SK-N-SH (cell line): ENCODE data around the gene MGAT5. TPM values are rescaled to one million over a fixed set of nuclear protein-coding genes. Genes with fewer than 3 reads are reported as not detected.

ENCODE experiments used
- CTCF ChIA-PET: fragments of 300-600, 350-600 bp; formaldehyde crosslinking; extraction: SDS; loops from one replicate; lab custom pipeline; 2021; lab: Yijun Ruan, JAX
- POLR2A ChIA-PET: fragments of 350-600 bp; sonication (Branson Sonifier 250); formaldehyde crosslinking; extraction: SDS; loops from one replicate; lab custom pipeline; 2020; ENCODE audit warnings: antibody characterized with exemption, inconsistent platforms; lab: Yijun Ruan, JAX
- DNase-seq: peaks from one replicate; pipeline ENCODE4 v3.0.0; 2012
- H2AFZ ChIP-seq: fragments of 200-600 bp; sonication (generic); 2 replicates; pipeline ENCODE4 v1.8.1; 2016; ENCODE audit warnings: antibody characterized with exemption, mild to moderate bottlenecking, low read depth
- H3F3A ChIP-seq: fragments of 200-600 bp; sonication (generic); replicated peaks from 2 replicates; pipeline ENCODE3; 2016; ENCODE audit warnings: antibody characterized with exemption, mild to moderate bottlenecking; ENCODE audit not compliant: insufficient read depth
- H3K27ac ChIP-seq, 2 experiments: fragments of 200-500 bp in 1 of 2; fragments of 200-600 bp in 1 of 2; sonication (Bioruptor generic) in 1 of 2; sonication (generic), shearing (Covaris generic) in 1 of 2; 2 replicates each; pipeline versions ENCODE4 v1.5.1 to v1.6.1; 2014 to 2016; ENCODE audit warnings: low read depth in 2 of 2, inconsistent platforms in 1 of 2, low read length in 1 of 2, mild to moderate bottlenecking in 1 of 2, mixed read lengths in 1 of 2
- H3K27me3 ChIP-seq: fragments of 200-600 bp; sonication (generic), shearing (Covaris generic); 2 replicates; pipeline ENCODE4 v1.6.1; 2016; ENCODE audit warnings: mixed run types; ENCODE audit not compliant: insufficient read depth
- H3K36me3 ChIP-seq, 2 experiments: fragments of 200-500 bp in 1 of 2; fragments of 200-600 bp in 1 of 2; sonication (Bioruptor generic) in 1 of 2; sonication (generic) in 1 of 2; replicated peaks in 1 of 2; 2 replicates each; pipeline versions ENCODE3 to v1.5.1; 2014 to 2016; ENCODE audit warnings: low read length in 1 of 2, mild to moderate bottlenecking in 1 of 2; ENCODE audit not compliant: insufficient read depth in 2 of 2, control insufficient read depth in 1 of 2
- H3K4me1 ChIP-seq, 2 experiments: fragments of 200-500 bp in 1 of 2; fragments of 200-600 bp in 1 of 2; sonication (Bioruptor generic) in 1 of 2; sonication (generic), shearing (Covaris generic) in 1 of 2; 2 replicates each; pipeline versions ENCODE4 v1.5.1 to v1.6.1; 2014 to 2016; ENCODE audit warnings: low read depth in 1 of 2, low read length in 1 of 2, mixed run types in 1 of 2; ENCODE audit not compliant: insufficient read depth in 2 of 2, control insufficient read depth in 1 of 2
- H3K4me2 ChIP-seq: fragments of 200-600 bp; sonication (generic), shearing (Covaris generic); 2 replicates; pipeline ENCODE4 v1.6.1; 2017; ENCODE audit warnings: mixed run types
- H3K4me3 ChIP-seq, 2 experiments: fragments of 200-500 bp in 1 of 2; fragments of 200-600 bp in 1 of 2; sonication (Bioruptor generic) in 1 of 2; sonication (generic), shearing (Covaris generic) in 1 of 2; 2 replicates each; pipeline versions ENCODE4 v1.5.1 to v1.8.1; 2014 to 2016; ENCODE audit warnings: low read depth in 2 of 2, inconsistent platforms in 1 of 2, low read length in 1 of 2, mild to moderate bottlenecking in 1 of 2, mixed read lengths in 1 of 2, moderate library complexity in 1 of 2
- H3K79me2 ChIP-seq: fragments of 200-600 bp; sonication (generic); 2 replicates; pipeline ENCODE4 v1.8.1; 2017; ENCODE audit warnings: mild to moderate bottlenecking; ENCODE audit not compliant: insufficient read depth
- H3K9ac ChIP-seq: fragments of 200-600 bp; sonication (generic); 2 replicates; pipeline ENCODE4 v1.6.1; 2017; ENCODE audit warnings: mixed run types
- H3K9me2 ChIP-seq: fragments of 200-600 bp; sonication (generic); 2 replicates; pipeline ENCODE4 v1.6.1; 2017; ENCODE audit warnings: mixed run types
- H3K9me3 ChIP-seq: fragments of 200-600 bp; sonication (generic); 2 replicates; pipeline ENCODE4 v1.6.1; 2017; ENCODE audit warnings: mixed run types, mild to moderate bottlenecking, moderate library complexity
- H4K20me1 ChIP-seq: fragments of 200-600 bp; sonication (generic); 2 replicates; pipeline ENCODE4 v1.6.1; 2017; ENCODE audit warnings: mild to moderate bottlenecking, mixed run types; ENCODE audit not compliant: insufficient read depth
- EP300 ChIP-seq, 2 experiments: IDR thresholded peaks; 2 replicates each; pipeline versions ENCODE4 v1.4.0 to v1.6.1; 2012; ENCODE audit warnings: borderline replicate concordance in 1 of 2, low read depth in 1 of 2, low read length in 1 of 2
- MEF2A ChIP-seq: IDR thresholded peaks from 2 replicates; pipeline ENCODE4 v1.4.0; 2012; ENCODE audit warnings: low read depth, borderline replicate concordance
- PBX3 ChIP-seq: IDR thresholded peaks from 2 replicates; pipeline ENCODE4; 2012
- RAD21 ChIP-seq: IDR thresholded peaks from 2 replicates; pipeline ENCODE4 v1.6.1; 2012; ENCODE audit warnings: mild to moderate bottlenecking, low read length
- REST ChIP-seq: IDR thresholded peaks from 2 replicates; pipeline ENCODE4 v1.6.1; 2012; ENCODE audit warnings: mild to moderate bottlenecking, low read depth, low read length, moderate library complexity
- SMC3 ChIP-seq: IDR thresholded peaks from 2 replicates; pipeline ENCODE4 v1.6.1; 2012; ENCODE audit warnings: low read depth, low read length, improper control_type of control experiment
- YY1 ChIP-seq: IDR thresholded peaks from 2 replicates; pipeline ENCODE4 v1.4.0; 2012; ENCODE audit warnings: low read depth, mild to moderate bottlenecking
- WGBS: methylation state at CpG from one replicate; pipeline ENCODE4 v1.1.6; 2017; ENCODE audit warnings: low lambda C conversion rate; 5-methylcytosine and 5-hydroxymethylcytosine counted together
- polyA plus RNA-seq, 3 experiments: library from polyadenylated mRNA; depleted of rRNA; stranded (reverse); fragments of >200 nt; gene quantifications; 2 replicates each; pipeline ENCODE4 v1.2.3, GENCODE V29; 2012

MGAT5 gene
- polyA plus RNA-seq, 1 of the 3 experiments (the other 2 are of a cell fraction) = 18.2 TPM

- TF ChIP-seq EP300 (IDR thresholded peaks at IDR 0.05; ENCODE audit: borderline replicate concordance in 1 of 2, low read depth in 1 of 2, low read length in 1 of 2) = no peak
- TF ChIP-seq RAD21 = no peak
These were observed 82.5 kb downstream of the MGAT5 start (continued) for GRCh38 chr2:134336352-134336751.

- 96% methylated on average over 3 of the region's 3 CpGs for WGBS
- CTCF ChIA-PET = interaction anchor here (1.4 to 4.9 kb wide), 9 partner anchors 11 to 452 kb away, joined by 4 to 30 read pairs (median 9); no protein-coding TSS in a partner anchor
These were observed 83.0 kb downstream of the MGAT5 start for GRCh38 chr2:134336921-134337320.

More at GRCh38 chr2:134336921-134337320, 83.0 kb downstream of the MGAT5 start:
- H3K4me3 ChIP-seq = no peak overlapping the region
- H3K27ac ChIP-seq = peak overlapping the region in 1 of 2 experiments; percentile 100; a peak in 2 of 4 replicates
- no peak overlapping the region for H3K4me2 ChIP-seq
- H2AFZ ChIP-seq = no peak overlapping the region
- TF ChIP-seq YY1 (no peak), SMC3 (no peak), REST (no peak), PBX3 (no peak), MEF2A (no peak)
- H3K36me3 ChIP-seq = peaks cover 0 to 4% of the 10 kb centered on the region in 2 experiments
- peaks cover 0 to 37% of the 10 kb centered on the region in 2 experiments; a peak in 2 of 4 replicates for H3K4me1 ChIP-seq
- no peaks in the 10 kb centered on the region for H3K79me2 ChIP-seq
- H3K9ac ChIP-seq = no peak overlapping the region
- H3K9me2 ChIP-seq = no peaks in the 10 kb centered on the region
- POLR2A ChIA-PET = interaction anchor here (1.1 to 2.1 kb wide), 2 partner anchors 11 to 75 kb away, joined by 3 to 9 read pairs; no protein-coding TSS in a partner anchor
- no peaks in the 10 kb centered on the region for H3K27me3 ChIP-seq
- H4K20me1 ChIP-seq = no peaks in the 10 kb centered on the region
- no peaks in the 10 kb centered on the region for H3F3A ChIP-seq
- no peaks in the 10 kb centered on the region for H3K9me3 ChIP-seq
- DNase-seq = no peak
